HuH-7 (cell line): ENCODE measurements around the gene DNAJA4.
A peak's percentile ranks its signal among the peaks of the same experiment; 100 is the strongest.

Experiments
- DNase-seq: peaks from one replicate; pipeline ENCODE4 v3.0.0; 2011; ENCODE audit warnings: low spot score

The DNAJA4 gene

DNA sequence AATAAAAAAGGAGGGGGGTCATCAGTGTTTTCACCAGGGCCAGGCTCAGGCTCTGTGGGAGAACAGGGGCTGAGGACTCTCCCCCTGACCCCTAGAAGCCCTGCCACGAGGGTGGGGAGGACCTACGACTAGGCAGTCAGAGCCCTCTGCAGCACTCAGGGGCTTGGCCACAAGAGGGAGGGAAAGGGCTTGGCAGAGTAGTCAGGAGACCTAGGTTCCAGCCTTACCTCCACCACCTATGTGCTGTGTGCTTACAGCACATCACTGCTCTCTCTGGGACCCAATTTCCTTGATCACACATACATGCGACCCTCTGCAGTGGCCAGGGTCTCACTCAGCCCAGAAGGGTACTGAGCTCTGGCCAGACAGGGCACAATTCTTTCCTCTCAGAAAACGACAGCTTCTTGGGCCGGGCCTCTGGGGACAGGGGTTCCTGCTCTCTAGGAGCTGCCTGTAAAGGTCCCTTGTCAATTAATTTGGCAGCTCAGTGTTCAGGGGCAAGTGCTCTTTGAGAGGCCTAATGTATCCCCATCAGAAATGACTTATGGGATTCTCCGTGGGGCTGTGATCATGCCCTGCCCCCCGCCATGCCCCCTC, 51.4 kb downstream of the DNAJA4 start:
- DNase-seq, result peak; percentile 91

DNA sequence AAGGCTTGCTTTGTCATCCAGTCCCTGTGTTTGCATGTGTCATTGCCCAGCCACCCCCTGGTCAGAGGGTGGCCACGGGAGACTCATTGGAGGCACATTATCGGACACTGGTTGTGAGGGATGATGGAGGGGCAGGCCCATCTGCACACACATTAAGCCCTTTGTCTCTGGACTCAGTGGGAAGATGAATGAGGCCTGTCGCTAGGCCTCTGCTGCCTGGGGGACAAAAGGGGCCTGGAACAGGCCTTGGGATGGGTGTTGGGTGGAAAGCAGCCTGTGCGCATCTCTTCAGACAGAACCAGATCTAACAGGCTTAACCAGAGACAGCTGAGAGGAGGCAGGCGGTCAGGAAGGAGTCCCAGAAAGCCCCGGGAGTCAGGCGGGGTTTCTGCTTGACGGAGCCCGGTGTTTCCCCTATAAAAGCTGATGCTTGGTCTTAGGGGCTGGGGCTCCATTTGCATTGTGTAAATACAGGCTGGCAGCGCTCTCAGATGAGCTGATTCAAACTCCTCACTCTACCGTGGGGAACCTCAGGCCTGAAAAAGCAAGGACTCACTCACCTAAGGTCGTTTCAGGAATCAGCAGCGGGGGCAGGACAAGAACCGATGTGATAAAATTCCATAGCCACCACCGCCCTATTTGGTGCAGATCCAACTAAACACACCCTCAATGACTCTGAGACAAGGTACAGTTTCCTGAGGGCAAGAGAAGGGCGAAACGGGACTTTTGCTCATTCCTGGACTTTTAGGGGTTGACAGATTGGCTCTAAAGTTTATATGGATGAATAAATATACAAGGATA, 52.1 kb downstream of the DNAJA4 start:
- no peak for DNase-seq

DNA sequence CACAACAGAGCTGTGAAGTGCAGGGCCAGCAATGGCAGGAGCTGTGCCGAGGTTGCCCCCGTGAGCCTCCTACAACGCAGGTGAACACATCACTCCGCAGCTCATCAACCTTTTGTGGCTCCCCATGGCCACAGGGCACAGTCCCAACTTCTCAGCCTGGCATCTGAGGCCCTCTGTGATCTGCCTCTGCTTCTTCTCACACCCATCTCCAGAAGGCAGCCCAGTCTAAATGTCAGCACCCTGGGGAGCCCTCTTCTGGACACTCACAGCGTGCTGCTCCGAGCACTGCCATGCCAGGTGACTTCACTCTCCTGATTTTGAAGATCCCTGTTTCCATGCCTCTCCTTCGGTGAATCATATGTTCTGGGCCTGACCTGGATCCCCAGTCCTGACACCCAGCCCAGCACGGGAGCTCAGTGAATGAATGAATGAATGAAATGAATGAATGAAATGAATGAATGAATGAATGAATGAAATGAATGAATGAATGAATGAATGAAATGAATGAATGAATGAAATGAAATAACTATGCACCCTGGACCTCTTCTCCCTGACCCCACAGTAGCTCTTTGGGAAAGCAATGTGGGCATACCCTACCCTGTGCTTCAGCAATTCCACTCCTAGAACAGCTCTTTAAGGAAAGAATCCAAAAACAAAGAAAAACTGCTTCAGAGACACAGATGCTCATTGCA, 52.9 kb downstream of the DNAJA4 start:
- DNase-seq, result peak; percentile 60

DNA sequence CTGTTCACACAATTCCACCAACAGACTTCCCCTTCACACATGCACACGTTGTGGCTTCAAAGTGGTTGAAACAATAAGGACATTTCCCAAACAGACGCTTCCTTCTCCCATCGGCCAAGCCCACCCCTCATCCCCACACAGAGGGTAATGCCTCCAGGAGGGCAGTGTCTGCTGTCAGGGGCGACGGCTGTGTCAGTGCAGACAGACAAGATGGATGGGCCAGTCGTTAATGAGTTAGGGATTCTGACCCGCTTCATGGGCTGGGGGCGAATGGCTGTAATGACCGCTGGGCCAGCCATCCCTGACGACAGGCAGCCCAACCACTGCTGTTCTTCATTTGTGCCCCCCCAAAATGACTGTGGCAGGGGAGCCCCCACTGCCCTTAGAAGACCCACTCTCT, 55.2 kb downstream of the DNAJA4 start:
- no peak for DNase-seq

DNA sequence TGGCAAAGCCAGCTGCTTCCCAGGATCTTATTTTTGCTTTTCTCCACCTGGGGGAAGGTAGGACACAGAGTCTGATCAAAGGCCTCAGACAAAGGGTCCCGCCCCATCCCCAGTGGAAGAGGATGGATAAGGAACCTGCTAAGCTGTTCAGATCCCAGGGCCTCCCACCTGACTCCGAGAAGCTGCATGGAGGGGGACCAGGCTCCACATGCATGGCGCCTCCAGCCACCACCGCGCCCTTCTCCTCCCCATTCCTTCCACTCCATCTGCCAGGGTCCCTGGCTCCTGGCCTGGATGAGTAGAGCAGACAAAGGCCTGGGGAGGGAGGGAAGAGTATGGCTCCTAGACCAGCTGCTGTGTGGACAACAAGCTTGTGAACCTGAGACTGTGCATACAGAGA, 55.8 kb downstream of the DNAJA4 start:
- DNase-seq, result no peak

DNA sequence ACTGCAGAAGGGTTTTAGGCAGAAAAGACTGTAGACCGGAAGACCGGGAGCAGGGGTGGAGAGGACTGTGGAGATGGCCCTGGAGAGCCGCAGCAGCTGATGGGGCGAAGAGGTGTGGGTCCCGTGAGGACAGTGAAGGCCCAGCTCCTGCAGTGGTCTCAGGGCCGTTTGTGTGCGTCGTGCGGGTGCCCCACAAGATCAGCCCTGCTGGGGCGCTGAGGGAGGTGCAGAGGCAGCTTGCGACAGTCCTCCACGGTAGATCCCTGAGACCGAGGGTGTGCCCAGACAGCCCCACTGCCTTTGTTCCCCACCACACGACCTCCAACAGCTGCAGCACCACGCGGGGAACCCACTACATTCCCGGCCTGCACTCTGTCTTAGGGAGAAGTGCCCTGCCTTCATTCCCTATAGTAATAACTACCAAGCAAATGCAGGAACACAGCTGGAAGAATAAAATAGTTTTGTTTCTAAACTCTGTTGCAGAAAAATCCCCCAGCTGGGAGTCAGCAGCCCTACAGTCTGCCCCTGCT, 56.7 kb downstream of the DNAJA4 start:
- DNase-seq, result no peak

DNA sequence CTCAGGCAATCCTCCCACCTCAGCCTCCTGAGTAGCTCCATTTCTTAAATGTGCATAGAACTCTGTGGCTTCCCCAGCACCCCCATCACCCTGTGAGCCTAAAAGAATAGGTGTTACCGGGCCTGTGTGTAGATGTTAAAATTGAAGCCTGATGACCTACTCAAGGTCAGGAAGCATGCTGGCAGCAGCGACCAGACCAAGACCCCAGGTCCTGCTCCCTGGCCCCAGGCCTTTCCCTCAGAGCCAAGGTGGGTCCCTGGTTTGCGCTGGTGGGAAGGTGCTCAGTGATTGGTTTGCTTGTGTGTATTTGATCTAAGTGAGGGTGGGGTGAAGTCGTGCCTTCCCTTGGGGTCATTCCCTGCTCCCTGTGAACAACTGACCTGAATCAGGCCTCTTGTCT, 57.4 kb downstream of the DNAJA4 start:
- DNase-seq, result no peak

DNA sequence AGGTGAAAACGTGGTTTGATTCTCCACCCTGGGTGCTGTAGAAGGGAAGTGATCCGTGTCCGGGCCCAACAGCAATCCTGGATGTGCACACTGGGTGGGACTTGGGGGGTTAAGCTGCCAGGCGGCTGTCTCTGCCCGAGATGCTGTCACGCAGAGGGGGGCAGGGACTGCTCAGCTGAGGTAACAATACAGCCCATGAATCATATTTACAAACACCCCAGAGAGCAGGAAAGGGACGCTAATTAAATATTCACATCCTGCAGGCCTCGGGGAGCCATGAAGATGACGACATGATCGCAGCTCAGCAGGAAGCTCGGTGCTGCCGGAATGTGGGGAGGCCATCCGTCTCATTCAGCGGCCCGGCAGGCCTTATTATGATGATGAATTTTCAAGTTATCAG, 57.9 kb downstream of the DNAJA4 start:
- no peak for DNase-seq

DNA sequence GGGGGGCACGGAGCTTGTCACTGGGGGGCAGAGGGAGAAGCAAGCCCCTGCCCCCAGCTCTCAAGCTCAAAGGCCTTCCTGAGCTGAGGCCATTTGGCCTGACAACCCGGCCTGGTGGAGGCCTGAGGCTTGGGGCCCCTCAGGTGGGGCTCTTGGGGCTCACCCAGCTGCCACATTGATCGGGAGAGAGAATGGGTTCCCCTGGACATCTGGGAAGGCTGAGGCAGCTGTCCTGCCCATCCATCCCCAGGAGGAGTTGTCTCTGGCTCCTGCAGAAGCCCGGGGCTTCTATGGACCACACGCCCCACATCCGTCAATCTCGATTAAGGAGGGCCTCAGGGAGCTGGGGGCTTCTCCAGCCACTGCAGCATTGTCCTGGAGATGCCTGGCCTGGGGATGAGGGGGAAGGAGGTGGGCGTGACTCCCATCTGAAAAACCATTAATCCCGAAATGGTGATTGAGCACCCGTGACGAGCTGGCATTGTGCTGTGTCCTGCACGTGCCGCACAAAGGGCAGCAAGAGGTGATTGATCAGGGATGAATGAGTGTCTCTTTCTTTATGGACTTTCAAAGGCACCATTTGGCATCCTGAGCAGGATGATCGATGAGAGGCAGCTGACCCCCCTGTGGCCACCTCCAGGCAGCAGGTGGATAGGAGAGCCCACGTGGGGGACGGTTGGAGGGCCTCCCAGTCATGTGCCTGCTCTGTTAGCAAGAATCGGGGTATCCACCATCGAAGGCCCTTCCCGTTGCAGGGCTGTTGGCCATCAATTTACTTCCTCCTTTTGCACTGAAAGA, 58.6 kb downstream of the DNAJA4 start:
- DNase-seq, result no peak

DNA sequence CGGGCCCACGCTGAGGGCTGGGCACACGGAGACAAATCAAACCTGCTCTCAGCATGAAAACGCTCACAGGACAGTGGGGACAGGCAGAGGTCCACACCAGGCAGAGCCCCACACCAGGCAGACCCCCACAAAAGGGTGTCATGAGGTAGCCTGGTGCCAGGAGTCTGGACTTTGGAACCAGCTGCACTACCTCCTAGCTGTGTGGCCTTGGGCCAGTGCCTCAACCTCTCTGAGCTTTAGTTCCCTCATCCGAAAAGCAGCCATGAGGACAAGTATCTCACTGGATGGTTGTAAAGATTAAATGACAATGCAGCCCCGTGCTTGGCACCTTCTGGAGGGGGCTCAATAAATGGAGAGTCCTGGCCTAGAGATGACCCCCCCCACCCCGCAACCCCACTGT, 59.3 kb downstream of the DNAJA4 start:
- no peak for DNase-seq

DNA sequence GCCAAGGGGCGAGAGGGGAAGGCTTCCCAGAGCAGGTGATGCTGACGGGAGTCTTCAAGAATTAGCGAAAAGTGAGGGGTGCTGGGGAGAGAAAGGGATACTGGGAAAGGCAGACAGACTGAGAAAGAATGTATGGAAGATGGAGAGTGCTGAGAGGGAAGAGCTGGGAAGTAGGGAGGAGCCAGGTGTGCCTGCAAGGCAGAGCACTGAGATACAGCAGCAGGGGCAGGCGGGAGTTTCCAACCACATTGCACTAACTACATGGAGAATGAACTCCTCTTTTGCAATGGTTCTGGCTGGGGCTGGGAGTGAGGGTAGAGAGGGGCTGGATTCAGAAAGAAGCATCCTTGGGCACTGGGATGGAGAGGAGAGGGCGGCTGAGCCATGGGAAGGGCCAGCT, 59.8 kb downstream of the DNAJA4 start:
- no peak for DNase-seq

DNA sequence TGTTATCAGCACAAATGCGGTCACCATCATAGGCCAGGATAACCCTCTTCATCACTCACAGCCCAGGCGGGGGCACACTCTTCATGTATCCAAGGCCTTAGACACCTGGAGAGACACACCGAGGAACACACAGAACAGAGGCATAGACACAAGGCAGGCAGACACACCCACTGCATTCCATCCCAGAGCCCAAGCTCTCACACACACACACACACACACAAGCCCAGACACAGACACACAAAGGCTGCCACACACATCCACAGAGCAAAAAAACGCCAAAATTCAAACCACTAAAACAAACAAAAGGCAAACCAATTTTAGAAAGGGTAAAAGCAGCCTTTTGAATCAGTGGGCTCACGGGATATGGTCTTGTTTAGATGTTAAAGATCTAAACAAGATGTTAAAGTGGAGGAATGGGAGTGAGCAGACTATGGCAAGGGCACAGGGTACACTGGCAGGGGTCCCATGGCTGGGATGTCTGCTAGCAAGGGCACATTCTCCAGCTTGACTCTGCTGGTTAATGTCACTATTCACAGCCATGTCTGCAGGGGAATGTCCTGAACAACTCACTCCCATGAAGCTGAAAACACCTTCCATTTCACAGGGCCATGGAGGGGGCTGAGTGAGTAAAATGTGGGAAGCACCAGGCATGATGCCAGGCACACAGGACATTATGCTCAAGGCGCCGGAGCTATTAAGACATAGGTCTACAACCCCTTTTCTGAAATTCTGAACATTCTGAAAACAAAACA, 60.9 kb downstream of the DNAJA4 start:
- DNase-seq, result peak; percentile 63

DNA sequence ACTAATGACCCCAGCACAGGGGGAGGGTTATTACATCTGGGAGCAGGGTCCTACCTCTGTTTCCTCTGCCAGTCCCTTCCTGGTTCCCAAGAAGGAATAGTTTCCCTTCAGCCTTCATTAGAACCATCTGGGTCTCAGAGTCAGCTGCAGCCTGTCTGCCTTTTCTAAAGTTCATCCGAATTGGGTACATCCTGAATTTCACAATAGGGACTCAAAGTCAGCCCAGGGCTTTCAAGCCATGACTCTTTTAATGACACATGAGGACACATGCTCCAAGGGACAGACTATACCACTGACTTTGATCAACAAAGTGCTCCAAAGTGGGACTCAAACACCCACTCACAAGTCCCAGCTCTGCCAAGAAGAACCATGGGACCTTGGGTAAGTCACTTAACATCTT, 63.1 kb downstream of the DNAJA4 start:
- DNase-seq, result no peak

DNA sequence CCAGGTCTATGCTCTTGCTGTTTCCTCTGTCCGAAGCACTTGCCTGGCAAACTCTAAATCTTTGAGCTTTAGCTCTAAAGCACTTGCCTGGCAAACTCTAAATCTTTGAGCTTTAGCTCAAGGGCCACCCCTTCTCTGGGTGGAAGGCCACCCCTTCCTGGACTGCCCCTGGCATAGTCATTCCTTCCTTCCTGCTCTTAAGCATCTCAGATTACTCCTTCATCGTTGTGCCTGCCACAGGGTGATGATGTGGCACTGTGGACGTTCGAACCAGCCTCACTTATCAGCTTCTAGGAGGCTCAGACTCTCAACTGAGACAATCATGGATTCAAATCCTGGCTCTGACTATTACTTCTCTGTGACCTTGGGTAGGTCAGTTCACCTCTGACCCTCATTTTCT, 65.3 kb downstream of the DNAJA4 start:
- no peak for DNase-seq
